CD4-positive, alpha-beta T cell treated with Interleukin-2 at 100 ng/mL for 4 hours (primary cell): Measurements from ENCODE around the gene LFNG.
A peak's percentile ranks its signal among the peaks of the same experiment; 100 is the strongest.
"Not testable (repeated sequence)": the region's sequence is repeated elsewhere in the genome, so short reads cannot be mapped to it uniquely, and the experiment has no call there.

Source experiments
- DNase-seq: peaks from one replicate; pipeline ENCODE4 v3.0.0-alpha.2; 2020; ENCODE audit warnings: low spot score

LFNG gene

GRCh38 chr7:2530071-2530987 lies 10.8 kb downstream of the LFNG start:
- peak; percentile 89 for DNase-seq

- not testable (repeated sequence) for DNase-seq
Observed at GRCh38 chr7:2530994-2531795, 11.6 kb downstream of the LFNG start.

GRCh38 chr7:2531796-2532110 lies 12.2 kb downstream of the LFNG start:
- DNase-seq = not testable (repeated sequence)

GRCh38 chr7:2532199-2532772 lies 12.7 kb downstream of the LFNG start:
- DNase-seq = not testable (repeated sequence)

GRCh38 chr7:2532816-2533215 lies 13.2 kb downstream of the LFNG start:
- not testable (repeated sequence) for DNase-seq

GRCh38 chr7:2533566-2533965 lies 14.0 kb downstream of the LFNG start:
- not testable (repeated sequence) for DNase-seq

GRCh38 chr7:2534214-2534613 lies 14.6 kb downstream of the LFNG start:
- DNase-seq = not testable (repeated sequence)

GRCh38 chr7:2535872-2536627 lies 16.5 kb downstream of the LFNG start:
- DNase-seq = not testable (repeated sequence)

GRCh38 chr7:2537981-2538851 lies 18.6 kb downstream of the LFNG start:
- DNase-seq = no peak

GRCh38 chr7:2539031-2539911 lies 19.7 kb downstream of the LFNG start:
- no peak for DNase-seq

GRCh38 chr7:2540133-2540532 lies 20.6 kb downstream of the LFNG start:
- no peak for DNase-seq

- DNase-seq = no peak
Observed at GRCh38 chr7:2540641-2541051, 21.1 kb downstream of the LFNG start.

- no peak for DNase-seq
Observed at GRCh38 chr7:2541291-2542010, 21.9 kb downstream of the LFNG start.

- no peak for DNase-seq
Observed at GRCh38 chr7:2542011-2542915, 22.7 kb downstream of the LFNG start.

- DNase-seq = no peak
Observed at GRCh38 chr7:2542916-2543871, 23.6 kb downstream of the LFNG start.

- DNase-seq = no peak
Observed at GRCh38 chr7:2544541-2545188, 25.1 kb downstream of the LFNG start.
